ENCODE results near the gene LRRC37A3. TPM values are rescaled to one million over a fixed set of nuclear protein-coding genes. Genes with fewer than 3 reads are reported as not detected.

Gene LRRC37A3
- polyA plus RNA-seq, 3 donors = 0.31 to 3.9 (median 0.56) TPM

- Histone ChIP-seq H3K9ac (ENCODE audit: insufficient read depth, low read length, poor library complexity, severe bottlenecking) (no peak overlapping the region), H3K36me3 (replicated peaks in 1 of 2; ENCODE audit: control insufficient read depth in 1 of 2, insufficient read depth in 2 of 2, low read length in 2 of 2) (no peaks in the 10 kb centered on the region), H3K79me2 (ENCODE audit: insufficient read depth, low read length) (no peaks in the 10 kb centered on the region), H3K27me3 (ENCODE audit: control insufficient read depth in 2 of 2, insufficient read depth in 2 of 2, low read length in 2 of 2) (no peaks in the 10 kb centered on the region), H3K4me3 (replicated peaks in 1 of 3; ENCODE audit: low read depth in 2 of 3, low read length in 3 of 3) (no peak overlapping the region), H3K27ac (ENCODE audit: low read depth in 1 of 2, low read length in 2 of 2) (no peak overlapping the region), H3K9me3 (replicated peaks in 1 of 2; ENCODE audit: control insufficient read depth in 1 of 2, insufficient read depth in 1 of 2, low read length in 2 of 2) (no peaks in the 10 kb centered on the region), H3K4me2 (replicated peaks; ENCODE audit: extremely low read depth, low read length, poor library complexity, severe bottlenecking) (no peak overlapping the region), H4K20me1 (ENCODE audit: insufficient read depth, low read length) (no peaks in the 10 kb centered on the region), H2AFZ (ENCODE audit: insufficient read depth, low read depth, low read length, poor library complexity, severe bottlenecking) (no peak overlapping the region), H3K4me1 (ENCODE audit: control insufficient read depth in 1 of 2, insufficient read depth in 2 of 2, low read length in 2 of 2) (no peaks in the 10 kb centered on the region)
- intact Hi-C loops (cut with micrococcal nuclease) = no loop called here
- H3K27ac Mint-ChIP-seq = no peak overlapping the region
- no peaks in the 10 kb centered on the region for H3K4me1 Mint-ChIP-seq
- H3K4me3 Mint-ChIP-seq = no peak overlapping the region
- H3K27me3 Mint-ChIP-seq (ENCODE audit: low read depth in 3 of 3) = no peaks in the 10 kb centered on the region
- TF ChIP-seq CTCF (IDR thresholded peaks at IDR 0.05) = no peak
- WGBS (ENCODE audit: insufficient coverage) = 100% methylated on average over 2 of the region's 5 CpGs
- no peaks in the 10 kb centered on the region for H3K9me3 Mint-ChIP-seq
- no peak for DNase-seq
- H3K36me3 Mint-ChIP-seq = no peaks in the 10 kb centered on the region
Measured at GRCh38 chr17:64950871-64951270, 31.6 kb upstream of the LRRC37A3 start.

- no peak for DNase-seq
- no peak overlapping the region for H3K9ac ChIP-seq (ENCODE audit: insufficient read depth, low read length, poor library complexity, severe bottlenecking)
- Mint-ChIP-seq H3K27ac (no peak overlapping the region), H3K4me3 (no peak overlapping the region), H3K9me3 (no peaks in the 10 kb centered on the region), H3K36me3 (no peaks in the 10 kb centered on the region), H3K27me3 (ENCODE audit: low read depth in 3 of 3) (no peaks in the 10 kb centered on the region), H3K4me1 (no peaks in the 10 kb centered on the region)
- no peaks in the 10 kb centered on the region for H3K79me2 ChIP-seq (ENCODE audit: insufficient read depth, low read length)
- intact Hi-C loops (cut with micrococcal nuclease) = no loop called here
- H3K9me3 ChIP-seq (replicated peaks in 1 of 2; ENCODE audit: control insufficient read depth in 1 of 2, insufficient read depth in 1 of 2, low read length in 2 of 2) = no peaks in the 10 kb centered on the region
- TF ChIP-seq CTCF (IDR thresholded peaks at IDR 0.05) = no peak
- H4K20me1 ChIP-seq (ENCODE audit: insufficient read depth, low read length) = no peaks in the 10 kb centered on the region
- no peak overlapping the region for H3K4me2 ChIP-seq (replicated peaks; ENCODE audit: extremely low read depth, low read length, poor library complexity, severe bottlenecking)
- H3K27me3 ChIP-seq (ENCODE audit: control insufficient read depth in 2 of 2, insufficient read depth in 2 of 2, low read length in 2 of 2) = no peaks in the 10 kb centered on the region
- H2AFZ ChIP-seq (ENCODE audit: insufficient read depth, low read depth, low read length, poor library complexity, severe bottlenecking) = no peak overlapping the region
- H3K4me3 ChIP-seq (replicated peaks in 1 of 3; ENCODE audit: low read depth in 2 of 3, low read length in 3 of 3) = no peak overlapping the region
- H3K4me1 ChIP-seq (ENCODE audit: control insufficient read depth in 1 of 2, insufficient read depth in 2 of 2, low read length in 2 of 2) = no peaks in the 10 kb centered on the region
- no peak overlapping the region for H3K27ac ChIP-seq (ENCODE audit: low read depth in 1 of 2, low read length in 2 of 2)
- no peaks in the 10 kb centered on the region for H3K36me3 ChIP-seq (replicated peaks in 1 of 2; ENCODE audit: control insufficient read depth in 1 of 2, insufficient read depth in 2 of 2, low read length in 2 of 2)
Measured at GRCh38 chr17:64947152-64947551, 27.9 kb upstream of the LRRC37A3 start.

Measured in CD14-positive monocyte (primary cell).